K562 (cell line): ENCODE results near the gene ATXN7L2.

Experiments used
- ARNT ChIP-seq, 2 experiments: fragments of 450-650 bp; IDR thresholded peaks; 2 replicates each; pipeline ENCODE4 v1.6.1; 2016; ENCODE audit warnings: mild to moderate bottlenecking in 1 of 2
- FOXP1 ChIP-seq: sonication (generic); formaldehyde crosslinking; IDR thresholded peaks from 2 replicates; pipeline ENCODE4 v1.8.0; 2022; ENCODE audit warnings: mild to moderate bottlenecking, missing genetic modification reagents
- IRF2 ChIP-seq: sonication (generic); formaldehyde crosslinking; IDR thresholded peaks from 2 replicates; pipeline ENCODE4 v1.8.1; 2022; ENCODE audit warnings: mild to moderate bottlenecking, missing genetic modification reagents
- POLR2A ChIP-seq: fragments of 450-650 bp; conservative IDR thresholded peaks from 2 replicates; pipeline ENCODE4 v1.6.1; 2016
- POLR3A ChIP-seq: IDR thresholded peaks from 2 replicates; pipeline ENCODE4 v1.6.1; 2011; ENCODE audit warnings: borderline replicate concordance, mild to moderate bottlenecking, moderate library complexity; ENCODE audit not compliant: insufficient read length, insufficient read depth; ENCODE audit errors: extremely low read depth
- RFX5 ChIP-seq: IDR thresholded peaks from 2 replicates; pipeline ENCODE4 v1.6.1; 2011; ENCODE audit warnings: low read depth, mild to moderate bottlenecking, improper control_type of control experiment, low read length
- SETDB1 ChIP-seq: IDR thresholded peaks from one replicate; pipeline ENCODE4 v1.6.1; 2012; ENCODE audit warnings: low read length, control low read depth, inconsistent platforms

GRCh38 chr1:109537450-109538178, 53.9 kb downstream of the ATXN7L2 start:
- TF ChIP-seq ARNT (IDR thresholded peaks at IDR 0.05) = no peak
- no peak for TF ChIP-seq IRF2 (CRISPR knock-in tag)
- no peak for TF ChIP-seq POLR2A
- no peak for TF ChIP-seq FOXP1 (CRISPR knock-in tag)
- TF ChIP-seq POLR3A = no peak
- TF ChIP-seq SETDB1 = no peak
- no peak for TF ChIP-seq RFX5
